ENCODE results near the gene PLAC8L1.

The PLAC8L1 gene

GRCh38 chr5:146041180-146041789 lies 64.1 kb downstream of the PLAC8L1 start:
- no peak for DNase-seq

DNA sequence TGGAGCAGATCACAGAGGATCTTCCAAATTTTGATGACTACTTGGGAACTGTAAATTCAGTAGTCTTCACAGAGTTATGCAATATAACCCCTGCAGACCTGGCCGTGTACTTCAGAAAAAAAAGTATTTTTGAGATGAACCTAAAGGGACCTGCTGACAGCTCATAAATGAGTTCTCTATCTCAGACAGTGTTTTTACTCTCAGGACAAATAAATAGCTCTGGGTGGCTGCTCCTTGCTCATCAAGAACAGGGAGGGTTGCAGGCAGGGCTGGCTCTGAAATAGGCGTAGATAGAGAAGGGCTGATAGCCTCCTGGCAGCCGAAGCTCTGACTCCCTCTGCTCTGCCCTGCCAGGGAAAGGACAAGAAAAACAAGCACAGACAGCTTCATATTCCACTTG lies 64.8 kb downstream of the PLAC8L1 start:
- DNase-seq = no peak

GRCh38 chr5:146039420-146039819 lies 66.0 kb downstream of the PLAC8L1 start:
- DNase-seq = no peak

DNA sequence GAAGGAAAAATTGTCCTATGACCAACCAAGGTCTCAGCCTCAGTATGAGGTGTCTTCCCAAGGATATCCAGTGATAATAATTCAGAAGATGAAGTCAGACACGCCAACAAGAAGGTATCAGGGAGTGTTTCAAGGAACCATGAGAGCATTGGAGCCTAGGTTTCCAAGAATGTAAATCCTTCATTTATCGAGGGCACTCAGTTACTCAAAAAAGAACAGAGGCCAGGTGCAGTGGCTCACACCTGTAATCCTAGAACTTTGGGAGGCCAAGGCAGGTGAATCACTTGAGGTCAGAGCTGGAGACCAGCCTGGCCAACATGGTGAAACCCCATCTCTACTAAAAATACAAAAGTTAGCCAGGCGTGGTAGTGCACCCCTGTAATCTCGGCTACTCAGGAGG lies 70.8 kb downstream of the PLAC8L1 start:
- no peak for DNase-seq
